Smooth muscle cell (in vitro differentiated cells): ENCODE results near the gene RTP5. TPM values are rescaled to one million over a fixed set of nuclear protein-coding genes. Genes with fewer than 3 reads are reported as not detected.

Experiments
- DNase-seq: peaks from one replicate; lab custom pipeline; 2025; ENCODE audit not compliant: unreplicated experiment; lab: John Stamatoyannopoulos, UW
- H2AFZ ChIP-seq: fragments of 200-600 bp; sonication (generic); 2 replicates; pipeline ENCODE4 v1.6.0; 2016; ENCODE audit warnings: antibody characterized with exemption, low read depth, mild to moderate bottlenecking
- H3F3A ChIP-seq: fragments of 200-600 bp; sonication (generic); 2 replicates; pipeline ENCODE4 v1.6.0; 2017; ENCODE audit warnings: antibody characterized with exemption, low read depth
- H3K27ac ChIP-seq: fragments of 200-600 bp; sonication (generic); 2 replicates; pipeline ENCODE4 v1.5.1; 2016; ENCODE audit warnings: low read depth, mild to moderate bottlenecking
- H3K27me3 ChIP-seq: fragments of 200-600 bp; sonication (generic); 2 replicates; pipeline ENCODE4 v1.6.1; 2016; ENCODE audit warnings: low read depth, mild to moderate bottlenecking
- H3K36me3 ChIP-seq: fragments of 200-600 bp; sonication (generic); 2 replicates; pipeline ENCODE4 v1.5.1; 2016; ENCODE audit warnings: low read depth
- H3K4me1 ChIP-seq: fragments of 200-600 bp; sonication (generic); 2 replicates; pipeline ENCODE4 v1.5.1; 2016; ENCODE audit warnings: low read depth
- H3K4me2 ChIP-seq: fragments of 200-600 bp; sonication (generic); 2 replicates; pipeline ENCODE4 v1.6.0; 2016; ENCODE audit warnings: mild to moderate bottlenecking
- H3K4me3 ChIP-seq: fragments of 200-600 bp; sonication (generic); 2 replicates; pipeline ENCODE4 v1.5.1; 2016; ENCODE audit warnings: mild to moderate bottlenecking
- H3K79me2 ChIP-seq: fragments of 200-600 bp; sonication (generic); 2 replicates; pipeline ENCODE4 v1.6.0; 2016; ENCODE audit warnings: low read depth, mild to moderate bottlenecking
- H3K9ac ChIP-seq: fragments of 200-600 bp; sonication (generic); 2 replicates; pipeline ENCODE4 v1.6.0; 2016; ENCODE audit warnings: low read depth
- H3K9me3 ChIP-seq: fragments of 200-600 bp; sonication (generic); replicated peaks from 2 replicates; pipeline ENCODE4 v1.5.1; 2016; ENCODE audit warnings: low read depth
- H4K20me1 ChIP-seq: fragments of 200-600 bp; sonication (generic); 2 replicates; pipeline ENCODE4 v1.6.0; 2016; ENCODE audit warnings: low read depth
- CTCF ChIP-seq: fragments of 200-600 bp; sonication (generic); IDR thresholded peaks from 2 replicates; pipeline ENCODE4 v1.5.1; 2017; ENCODE audit warnings: borderline replicate concordance, mild to moderate bottlenecking, antibody characterized with exemption; ENCODE audit not compliant: insufficient read depth, poor library complexity, severe bottlenecking
- WGBS: methylation state at CpG from one replicate; pipeline ENCODE4 v1.1.7; 2016; ENCODE audit warnings: low lambda C conversion rate; 5-methylcytosine and 5-hydroxymethylcytosine counted together
- polyA plus RNA-seq: library from polyadenylated mRNA; unstranded; fragments of >200 nt; fragmentation: Nextera tagmentation; extraction: Ambion mirVana; gene quantifications from 2 replicates; pipeline ENCODE4 v1.2.1, GENCODE V29; 2016
- total RNA-seq: library from RNA; depleted of rRNA; stranded (reverse); fragments of >200 nt; gene quantifications from 2 replicates; pipeline ENCODE4 v1.2.3, GENCODE V29; 2014

Gene RTP5
- total and polyA plus RNA-seq, 2 experiments from 2014 or later = not detected

- 81% methylated on average over 15 of the region's 15 CpGs for WGBS
- H3K4me2 ChIP-seq = no peak overlapping the region
- H3K27me3 ChIP-seq = no peaks in the 10 kb centered on the region
- no peak overlapping the region for H3K9ac ChIP-seq
- H3F3A ChIP-seq = peaks cover 9% of the 10 kb centered on the region
- no peak for DNase-seq
- no peaks in the 10 kb centered on the region for H3K79me2 ChIP-seq
- no peak for TF ChIP-seq CTCF
- no peak overlapping the region for H3K27ac ChIP-seq
- peaks cover 11% of the 10 kb centered on the region for H3K4me1 ChIP-seq
- no peaks in the 10 kb centered on the region for H3K36me3 ChIP-seq
- no peak overlapping the region for H3K4me3 ChIP-seq
- no peaks in the 10 kb centered on the region for H4K20me1 ChIP-seq
- no peak overlapping the region for H2AFZ ChIP-seq
- no peaks in the 10 kb centered on the region for H3K9me3 ChIP-seq
These were observed 16.6 kb downstream of the RTP5 start for GRCh38 chr2:241885946-241886643.

GRCh38 chr2:241886840-241887447 is 17.4 kb downstream of the RTP5 start:
- no peak for DNase-seq

GRCh38 chr2:241887806-241888522 is 18.4 kb downstream of the RTP5 start:
- DNase-seq = no peak
- Histone ChIP-seq H2AFZ (no peak overlapping the region), H3K4me1 (no peaks in the 10 kb centered on the region), H3K4me2 (no peak overlapping the region), H3K79me2 (no peaks in the 10 kb centered on the region), H3F3A (no peaks in the 10 kb centered on the region), H4K20me1 (peaks cover 7% of the 10 kb centered on the region), H3K9ac (no peak overlapping the region), H3K27ac (no peak overlapping the region), H3K27me3 (no peaks in the 10 kb centered on the region), H3K9me3 (no peaks in the 10 kb centered on the region), H3K36me3 (no peaks in the 10 kb centered on the region), H3K4me3 (no peak overlapping the region)
- no peak for TF ChIP-seq CTCF
- WGBS = 89% methylated on average over 15 of the region's 24 CpGs

More at GRCh38 chr2:241886840-241887447, 17.4 kb downstream of the RTP5 start:
- Histone ChIP-seq H3K9ac (no peak overlapping the region), H3K36me3 (no peaks in the 10 kb centered on the region), H3K27me3 (no peaks in the 10 kb centered on the region), H3K27ac (no peak overlapping the region), H2AFZ (no peak overlapping the region), H3K4me3 (no peak overlapping the region), H3F3A (peaks cover 7% of the 10 kb centered on the region), H4K20me1 (peaks cover 1% of the 10 kb centered on the region), H3K79me2 (no peaks in the 10 kb centered on the region), H3K9me3 (no peaks in the 10 kb centered on the region), H3K4me1 (peaks cover 10% of the 10 kb centered on the region), H3K4me2 (no peak overlapping the region)
- 89% methylated on average over 19 of the region's 19 CpGs for WGBS
- no peak for TF ChIP-seq CTCF
